Measurements from ENCODE around the gene HJV.

The HJV gene

DNA sequence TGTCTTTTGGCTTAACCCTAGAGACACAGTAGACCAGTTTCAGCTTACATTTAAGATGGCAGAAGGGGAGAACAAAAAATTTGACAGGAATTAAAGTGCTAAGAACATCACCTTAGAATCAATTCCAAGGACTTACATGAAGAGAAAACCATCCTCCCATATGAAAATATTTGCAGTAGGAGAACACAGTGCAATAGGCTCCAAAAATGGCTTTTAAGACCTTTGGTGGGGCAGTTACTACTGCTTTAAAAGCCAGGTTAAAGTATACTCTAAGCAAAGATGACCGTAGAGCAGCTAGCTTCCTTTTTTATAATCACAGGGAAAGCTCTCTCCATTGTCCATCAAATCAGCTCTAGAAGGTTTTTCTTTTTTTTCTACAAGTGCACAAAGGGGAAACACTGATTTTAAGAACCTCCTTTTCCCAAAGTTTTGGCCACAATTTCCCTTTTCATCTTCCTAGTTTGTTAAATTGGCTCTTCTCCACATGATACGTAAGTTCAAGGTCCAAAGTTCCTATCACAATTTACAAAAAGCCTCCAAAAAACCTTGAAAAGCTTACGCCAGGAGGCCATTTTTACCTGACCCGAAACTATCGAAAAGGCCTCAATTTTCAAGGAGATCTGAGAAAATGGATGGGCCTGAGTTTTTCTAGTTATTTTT lies 28.4 kb downstream of the HJV start:
- H3K4me3 ChIP-seq (ENCODE audit: low read depth, low read length), result peak overlapping the region; percentile 100
- TF ChIP-seq, protein P1, sequence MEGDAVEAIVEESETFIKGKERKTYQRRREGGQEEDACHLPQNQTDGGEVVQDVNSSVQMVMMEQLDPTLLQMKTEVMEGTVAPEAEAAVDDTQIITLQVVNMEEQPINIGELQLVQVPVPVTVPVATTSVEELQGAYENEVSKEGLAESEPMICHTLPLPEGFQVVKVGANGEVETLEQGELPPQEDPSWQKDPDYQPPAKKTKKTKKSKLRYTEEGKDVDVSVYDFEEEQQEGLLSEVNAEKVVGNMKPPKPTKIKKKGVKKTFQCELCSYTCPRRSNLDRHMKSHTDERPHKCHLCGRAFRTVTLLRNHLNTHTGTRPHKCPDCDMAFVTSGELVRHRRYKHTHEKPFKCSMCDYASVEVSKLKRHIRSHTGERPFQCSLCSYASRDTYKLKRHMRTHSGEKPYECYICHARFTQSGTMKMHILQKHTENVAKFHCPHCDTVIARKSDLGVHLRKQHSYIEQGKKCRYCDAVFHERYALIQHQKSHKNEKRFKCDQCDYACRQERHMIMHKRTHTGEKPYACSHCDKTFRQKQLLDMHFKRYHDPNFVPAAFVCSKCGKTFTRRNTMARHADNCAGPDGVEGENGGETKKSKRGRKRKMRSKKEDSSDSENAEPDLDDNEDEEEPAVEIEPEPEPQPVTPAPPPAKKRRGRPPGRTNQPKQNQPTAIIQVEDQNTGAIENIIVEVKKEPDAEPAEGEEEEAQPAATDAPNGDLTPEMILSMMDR (IDR thresholded peaks at IDR 0.05; ENCODE audit: low read depth, low read length), result no peak

GRCh38 chr1:145992502-145992936 lies 29.0 kb downstream of the HJV start:
- TF ChIP-seq, protein P1 (IDR thresholded peaks at IDR 0.05; ENCODE audit: low read depth, low read length), result no peak
- peak overlapping the region; percentile 100; the same call in 1 of the 2 replicates for H3K4me3 ChIP-seq (ENCODE audit: low read depth, low read length)

GRCh38 chr1:145991735-145992412 lies 29.7 kb downstream of the HJV start:
- H3K4me3 ChIP-seq (ENCODE audit: low read depth, low read length), result no peak overlapping the region
- TF ChIP-seq, protein P1 (IDR thresholded peaks at IDR 0.05; ENCODE audit: low read depth, low read length), result no peak

DNA sequence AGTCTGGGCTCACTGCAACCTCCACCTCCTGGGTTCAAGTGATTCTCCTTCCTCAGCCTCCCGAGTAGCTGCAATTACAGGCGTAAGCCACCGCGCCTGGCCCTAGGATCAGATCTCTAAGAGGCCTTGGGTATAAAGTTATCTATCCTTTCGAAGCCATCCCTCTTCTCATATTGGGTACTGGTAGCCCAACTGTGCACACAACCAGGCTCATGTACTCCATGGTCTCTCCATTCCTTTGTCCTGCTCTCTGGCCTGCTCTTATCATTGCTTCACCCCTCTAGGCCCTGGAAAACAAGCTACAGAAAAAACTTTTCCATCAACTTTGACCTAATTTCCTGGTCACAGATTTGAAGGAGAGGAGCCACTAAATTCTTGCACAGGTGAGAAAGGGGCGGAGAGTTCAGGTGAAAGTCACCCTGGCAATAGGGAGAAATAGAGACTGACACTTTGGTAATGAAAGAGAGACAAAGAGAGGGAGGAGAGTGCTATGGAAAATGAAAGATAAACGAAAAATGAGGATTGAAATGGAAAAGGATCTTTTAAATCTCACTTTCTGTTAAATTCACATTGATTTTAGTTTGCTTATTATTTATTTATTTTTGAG lies 31.2 kb downstream of the HJV start:
- H3K4me3 ChIP-seq (ENCODE audit: low read depth, low read length), result no peak overlapping the region
- TF ChIP-seq, protein P1 (IDR thresholded peaks at IDR 0.05; ENCODE audit: low read depth, low read length), result no peak

DNA sequence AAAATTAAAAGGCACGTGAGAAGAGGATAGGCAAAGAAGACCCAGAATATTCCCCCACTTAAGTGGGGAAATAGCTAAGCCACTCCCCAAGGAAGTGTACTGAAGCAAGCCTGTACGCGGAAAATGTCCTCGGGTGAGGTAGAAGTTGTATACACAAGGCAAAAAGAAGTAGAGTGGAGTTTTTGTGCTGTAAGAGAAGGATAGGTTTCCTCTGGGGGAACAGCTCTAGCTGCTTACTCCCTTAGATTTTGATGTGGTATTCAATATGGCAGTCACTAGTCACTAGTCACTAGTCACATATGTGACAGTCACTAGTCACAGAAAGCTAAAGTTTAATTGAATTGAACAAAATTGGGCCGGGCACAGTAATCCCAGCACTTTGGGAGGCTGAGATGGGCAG lies 32.8 kb downstream of the HJV start:
- TF ChIP-seq, protein P1 (IDR thresholded peaks at IDR 0.05; ENCODE audit: low read depth, low read length), result no peak
- no peak overlapping the region for H3K4me3 ChIP-seq (ENCODE audit: low read depth, low read length)

- TF ChIP-seq, protein P1 (IDR thresholded peaks at IDR 0.05; ENCODE audit: low read depth, low read length), result no peak
- no peak overlapping the region for H3K4me3 ChIP-seq (ENCODE audit: low read depth, low read length)
Measured at GRCh38 chr1:145987926-145988325, 33.6 kb downstream of the HJV start.

DNA sequence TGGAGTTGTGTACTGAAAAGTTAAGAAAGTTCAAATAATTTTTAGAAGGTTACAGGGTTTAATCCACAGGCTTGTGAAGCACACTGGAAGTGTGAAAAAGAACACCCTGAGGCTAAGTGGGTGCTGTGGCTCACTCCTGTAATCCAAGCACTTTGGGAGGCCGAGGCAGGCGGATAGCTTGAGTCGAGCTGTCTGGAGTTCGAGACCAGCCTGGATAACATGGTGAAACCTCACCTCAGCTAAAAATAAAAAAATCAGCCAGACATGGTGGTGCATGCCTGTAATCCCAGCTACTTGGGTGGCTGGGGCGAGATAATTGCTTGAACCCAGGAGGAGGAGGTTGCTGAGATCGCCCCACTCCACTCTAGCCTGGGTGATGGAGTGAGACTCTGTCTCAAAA lies 35.0 kb downstream of the HJV start:
- no peak overlapping the region for H3K4me3 ChIP-seq (ENCODE audit: low read depth, low read length)
- TF ChIP-seq, protein P1 (IDR thresholded peaks at IDR 0.05; ENCODE audit: low read depth, low read length), result no peak

Measured in WI38 (cell line).